Thymus (tissue), 11 donors: Measurements from ENCODE around the gene MAGI2. TPM values are rescaled to one million over a fixed set of nuclear protein-coding genes. Genes with fewer than 3 reads are reported as not detected.
"Not testable (repeated sequence)": the region's sequence is repeated elsewhere in the genome, so short reads cannot be mapped to it uniquely, and the experiment has no call there.

Source experiments
- DNase-seq, 9 donors: peaks; one replicate each; pipeline ENCODE4 v3.0.0-alpha.2; 2013; ENCODE audit warnings: low spot score in 9 of 9, low read depth in 6 of 9, missing footprints in 1 of 9
- H3K27ac ChIP-seq, 2 donors: one replicate each; pipeline ENCODE4 v1.5.1; 2013; ENCODE audit warnings: control low read depth in 1 of 2, low read depth in 1 of 2, low read length in 1 of 2, mild to moderate bottlenecking in 1 of 2, moderate library complexity in 1 of 2
- H3K27me3 ChIP-seq, 2 donors: one replicate each; pipeline ENCODE4 v1.5.1; 2013; ENCODE audit warnings: low read length in 1 of 2; ENCODE audit not compliant: control insufficient read depth in 2 of 2, insufficient read depth in 1 of 2
- H3K36me3 ChIP-seq, 2 donors: one replicate each; pipeline ENCODE4 v1.5.1; 2013; ENCODE audit warnings: low read length in 1 of 2, mild to moderate bottlenecking in 1 of 2, moderate library complexity in 1 of 2; ENCODE audit not compliant: control insufficient read depth in 2 of 2, insufficient read depth in 2 of 2
- H3K4me1 ChIP-seq, 2 donors: one replicate each; pipeline ENCODE4 v1.5.1; 2013; ENCODE audit warnings: low read length in 2 of 2; ENCODE audit not compliant: control insufficient read depth in 2 of 2, insufficient read depth in 2 of 2
- H3K4me3 ChIP-seq, 2 donors: one replicate each; pipeline ENCODE4 v1.5.1; 2013; ENCODE audit warnings: low read length in 2 of 2, control low read depth in 1 of 2, mild to moderate bottlenecking in 1 of 2
- H3K9me3 ChIP-seq, 2 donors: one replicate each; pipeline ENCODE4 v1.5.1; 2013; ENCODE audit warnings: low read length in 1 of 2, mild to moderate bottlenecking in 1 of 2; ENCODE audit not compliant: control insufficient read depth in 2 of 2, insufficient read depth in 1 of 2
- WGBS: extraction: QIAGEN DNeasy Blood & Tissue Kit; methylation state at CpG from one replicate; pipeline ENCODE4 v1.1.7; 2013; 5-methylcytosine and 5-hydroxymethylcytosine counted together
- polyA plus RNA-seq: library from polyadenylated mRNA; stranded (reverse); fragments of 200-250 nt; gene quantifications from one replicate; pipeline ENCODE4 v1.2.3, GENCODE V29; 2013
- total RNA-seq: library from RNA; stranded (reverse); fragments of 120-200 nt; gene quantifications from one replicate; pipeline ENCODE4 v1.2.4, GENCODE V29; 2013
- donor health status: healthy.

Gene MAGI2
- total and polyA plus RNA-seq, 2 donors: 0.42 to 1.7 TPM

- peaks cover 0 to 4% of the 10 kb centered on the region in 2 donors for H3K9me3 ChIP-seq
- peaks cover 6 to 12% of the 10 kb centered on the region in 2 donors for H3K4me1 ChIP-seq
- H3K27ac ChIP-seq: no peak overlapping the region
- H3K4me3 ChIP-seq: no peak overlapping the region
- no peak for DNase-seq
- 96% methylated on average over 5 of the region's 5 CpGs for WGBS
- H3K36me3 ChIP-seq: no peaks in the 10 kb centered on the region
- H3K27me3 ChIP-seq: peaks cover 12 to 38% of the 10 kb centered on the region in 2 donors
Measured at GRCh38 chr7:78015574-78016260, 1437.8 kb downstream of the MAGI2 start.

DNA sequence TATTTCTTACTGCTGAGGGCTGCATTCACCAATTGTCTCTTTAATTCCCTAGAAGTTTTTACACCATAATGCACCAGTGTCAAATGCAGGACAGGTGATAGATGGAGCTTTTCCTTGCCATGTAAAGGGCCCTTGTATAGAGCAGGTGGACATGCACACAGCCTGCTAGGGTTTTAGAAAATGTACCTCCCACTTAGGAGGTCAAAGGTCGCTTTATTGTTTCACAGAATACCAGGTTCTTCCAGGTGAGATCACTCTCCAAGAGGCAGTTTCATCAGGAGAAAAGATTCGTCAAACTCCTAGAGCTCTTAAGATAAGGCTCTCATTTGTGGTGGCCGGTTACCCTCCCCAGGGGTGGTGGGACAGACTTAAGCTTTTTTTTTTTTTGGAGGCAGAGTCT, 1439.1 kb downstream of the MAGI2 start:
- no peaks in the 10 kb centered on the region for H3K36me3 ChIP-seq
- peaks cover 3% of the 10 kb centered on the region in 2 donors for H3K4me1 ChIP-seq
- no peak for DNase-seq
- H3K27ac ChIP-seq: no peak overlapping the region
- WGBS: 95% methylated on average over 3 of the region's 3 CpGs
- H3K4me3 ChIP-seq: no peak overlapping the region
- H3K27me3 ChIP-seq: peaks cover 8 to 28% of the 10 kb centered on the region in 2 donors
- H3K9me3 ChIP-seq: no peaks in the 10 kb centered on the region

- H3K27ac ChIP-seq: no peak overlapping the region
- no peaks in the 10 kb centered on the region for H3K36me3 ChIP-seq
- peaks cover under 1 to 20% of the 10 kb centered on the region in 2 donors for H3K27me3 ChIP-seq
- H3K4me1 ChIP-seq: no peaks in the 10 kb centered on the region
- WGBS: 79% methylated on average over 3 of the region's 3 CpGs
- no peak overlapping the region for H3K4me3 ChIP-seq
- DNase-seq: no peak
- no peaks in the 10 kb centered on the region for H3K9me3 ChIP-seq
Measured at GRCh38 chr7:78013386-78013785, 1440.1 kb downstream of the MAGI2 start.

- Histone ChIP-seq H3K36me3 (no peaks in the 10 kb centered on the region), H3K4me3 (no peak overlapping the region), H3K27me3 (peaks cover 0 to 6% of the 10 kb centered on the region in 2 donors), H3K9me3 (no peaks in the 10 kb centered on the region), H3K27ac (no peak overlapping the region), H3K4me1 (no peaks in the 10 kb centered on the region)
- DNase-seq: no peak
- WGBS: 94% methylated on average over 5 of the region's 5 CpGs
Measured at GRCh38 chr7:78011642-78012041, 1441.8 kb downstream of the MAGI2 start.

- H3K36me3 ChIP-seq: no peaks in the 10 kb centered on the region
- no peak overlapping the region for H3K27ac ChIP-seq
- WGBS: 96% methylated on average over 3 of the region's 3 CpGs
- no peaks in the 10 kb centered on the region for H3K4me1 ChIP-seq
- H3K27me3 ChIP-seq: peaks cover 0 to 2% of the 10 kb centered on the region in 2 donors
- H3K9me3 ChIP-seq: no peaks in the 10 kb centered on the region
- no peak overlapping the region for H3K4me3 ChIP-seq
- no peak for DNase-seq
Measured at GRCh38 chr7:78007231-78007630, 1446.2 kb downstream of the MAGI2 start.

DNA sequence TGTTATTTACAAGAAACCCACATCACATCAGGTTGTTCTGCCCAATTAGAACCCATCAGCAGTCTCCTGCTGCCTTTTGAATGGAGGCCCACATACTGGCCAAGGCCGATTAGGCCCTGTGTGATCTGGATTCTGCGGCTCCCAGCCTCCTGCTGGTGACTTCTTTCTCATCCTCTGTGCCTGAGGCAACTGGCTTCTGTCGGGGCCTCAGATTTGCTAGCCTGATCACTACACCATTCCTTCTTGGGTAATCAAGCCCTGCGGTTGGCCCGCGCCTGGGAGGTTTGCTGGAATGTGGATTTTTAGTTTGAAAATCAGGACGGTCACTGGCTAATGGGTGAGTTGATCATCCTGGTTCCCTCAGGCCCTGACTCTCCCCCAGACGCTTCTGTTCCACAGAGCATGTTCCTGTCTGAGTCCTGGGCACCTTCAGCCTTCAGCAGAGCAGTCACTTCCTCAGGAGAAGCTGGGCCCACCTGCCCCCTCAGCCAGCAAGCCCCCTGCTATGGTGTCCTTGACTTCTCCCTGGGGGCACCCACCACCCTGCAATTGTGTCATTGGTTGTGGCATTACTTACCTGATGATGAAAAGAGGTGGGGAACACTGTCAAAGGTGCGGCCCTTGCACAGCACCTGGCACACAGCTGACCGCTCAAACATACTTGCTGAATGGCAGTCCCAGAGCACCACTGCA, 1447.3 kb downstream of the MAGI2 start:
- 97% methylated on average over 10 of the region's 10 CpGs for WGBS
- Histone ChIP-seq H3K27ac (no peak overlapping the region), H3K4me3 (no peak overlapping the region), H3K36me3 (no peaks in the 10 kb centered on the region), H3K27me3 (no peaks in the 10 kb centered on the region), H3K9me3 (no peaks in the 10 kb centered on the region), H3K4me1 (no peaks in the 10 kb centered on the region)
- no peak for DNase-seq

- Histone ChIP-seq H3K4me1 (no peaks in the 10 kb centered on the region), H3K4me3 (no peak overlapping the region), H3K27ac (no peak overlapping the region), H3K9me3 (no peaks in the 10 kb centered on the region), H3K36me3 (no peaks in the 10 kb centered on the region), H3K27me3 (no peaks in the 10 kb centered on the region)
- 94% methylated on average over 4 of the region's 4 CpGs for whole genome bisulfite sequencing
- DNase-seq: no peak
Measured at GRCh38 chr7:78002715-78003114, 1450.8 kb downstream of the MAGI2 start.

GRCh38 chr7:78002021-78002420, 1451.4 kb downstream of the MAGI2 start:
- 89% methylated on average over 3 of the region's 3 CpGs for WGBS
- H3K9me3 ChIP-seq: no peaks in the 10 kb centered on the region
- H3K36me3 ChIP-seq: no peaks in the 10 kb centered on the region
- H3K4me3 ChIP-seq: no peak overlapping the region
- no peaks in the 10 kb centered on the region for H3K27me3 ChIP-seq
- no peak overlapping the region for H3K27ac ChIP-seq
- DNase-seq: no peak
- no peaks in the 10 kb centered on the region for H3K4me1 ChIP-seq

GRCh38 chr7:77999168-77999567, 1454.3 kb downstream of the MAGI2 start:
- H3K27ac ChIP-seq, H3K36me3 ChIP-seq, H3K9me3 ChIP-seq, DNase-seq, H3K27me3 ChIP-seq, H3K4me3 ChIP-seq, H3K4me1 ChIP-seq: not testable (repeated sequence)
- 82% methylated on average over 3 of the region's 3 CpGs for WGBS
